ENCODE measurements around the gene ISLR. TPM values are rescaled to one million over a fixed set of nuclear protein-coding genes. Genes with fewer than 3 reads are reported as not detected.

The ISLR gene, protein sequence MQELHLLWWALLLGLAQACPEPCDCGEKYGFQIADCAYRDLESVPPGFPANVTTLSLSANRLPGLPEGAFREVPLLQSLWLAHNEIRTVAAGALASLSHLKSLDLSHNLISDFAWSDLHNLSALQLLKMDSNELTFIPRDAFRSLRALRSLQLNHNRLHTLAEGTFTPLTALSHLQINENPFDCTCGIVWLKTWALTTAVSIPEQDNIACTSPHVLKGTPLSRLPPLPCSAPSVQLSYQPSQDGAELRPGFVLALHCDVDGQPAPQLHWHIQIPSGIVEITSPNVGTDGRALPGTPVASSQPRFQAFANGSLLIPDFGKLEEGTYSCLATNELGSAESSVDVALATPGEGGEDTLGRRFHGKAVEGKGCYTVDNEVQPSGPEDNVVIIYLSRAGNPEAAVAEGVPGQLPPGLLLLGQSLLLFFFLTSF
- total RNA-seq, result 108 and 110 TPM in 2 replicates
- long read RNA-seq, transcript ISLR-202 (2 exons, 2,175 nt), result major isoform, 6 of 8 reads
- long read RNA-seq, partial matches to known transcripts, result 0 of 8 reads
- long read RNA-seq, other reads (novel, unspliced or antisense), result 1 of 8 reads

DNA sequence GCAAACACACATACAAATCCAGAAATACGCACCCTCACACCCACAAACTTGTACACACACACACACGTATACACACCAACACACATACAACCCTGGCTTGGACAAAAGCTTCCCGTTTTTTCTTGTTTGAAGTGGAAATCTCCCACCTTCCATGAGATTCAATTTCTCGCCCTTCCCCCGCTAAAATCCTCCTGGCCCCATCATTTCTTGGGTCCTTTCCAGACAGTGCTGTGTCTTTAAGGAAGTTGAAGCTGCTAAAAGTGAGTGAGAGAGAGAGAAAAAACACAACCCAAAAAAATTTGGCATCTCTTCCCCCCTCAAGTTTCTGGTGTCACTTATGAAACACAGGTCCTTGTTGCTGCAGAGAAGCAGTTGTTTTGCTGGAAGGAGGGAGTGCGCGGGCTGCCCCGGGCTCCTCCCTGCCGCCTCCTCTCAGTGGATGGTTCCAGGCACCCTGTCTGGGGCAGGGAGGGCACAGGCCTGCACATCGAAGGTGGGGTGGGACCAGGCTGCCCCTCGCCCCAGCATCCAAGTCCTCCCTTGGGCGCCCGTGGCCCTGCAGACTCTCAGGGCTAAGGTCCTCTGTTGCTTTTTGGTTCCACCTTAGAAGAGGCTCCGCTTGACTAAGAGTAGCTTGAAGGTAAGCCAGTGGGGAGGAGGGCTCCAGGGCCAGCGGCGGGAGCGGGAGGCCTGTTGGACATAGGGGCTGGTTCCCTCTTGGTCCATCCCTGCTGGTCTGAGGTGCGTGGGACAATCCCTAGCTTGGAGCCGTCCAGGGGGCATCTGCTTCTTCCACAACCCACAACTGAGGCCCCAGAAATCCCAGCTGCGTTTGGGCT is at the start of gene ISLR:
Gene ISLR (plus strand): TSS at position 331 of the 839 bp plus-strand sequence. CDS start 1,149 bp downstream, outside the sequence.
- Mint-ChIP-seq H3K4me3 (ENCODE audit: unreplicated experiment) (peak within 1 kb of the TSS; percentile 50), H3K4me1 (ENCODE audit: unreplicated experiment) (peaks cover 87% of the 10 kb centered on the region)

DNA sequence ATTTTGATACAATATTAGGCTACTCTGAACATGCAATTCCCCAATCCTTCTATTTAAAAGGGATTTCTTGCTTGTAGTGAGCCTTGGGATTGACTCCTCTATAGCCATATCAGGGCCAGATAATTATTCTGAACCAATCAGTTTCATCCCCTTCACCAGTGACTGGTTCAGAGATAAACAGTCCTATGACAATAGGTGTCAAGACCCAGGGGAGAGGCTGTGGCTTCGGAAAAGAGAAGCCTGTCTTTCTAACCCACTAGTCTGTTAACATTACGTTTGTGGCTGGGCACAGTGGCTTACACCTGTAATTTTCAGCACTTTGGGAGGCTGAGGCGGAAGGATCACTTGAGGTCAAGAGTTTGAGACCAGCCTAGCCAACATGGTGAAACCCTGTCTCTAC is 49.3 kb upstream of the ISLR start:
- Mint-ChIP-seq H3K36me3 (ENCODE audit: unreplicated experiment) (no peaks in the 10 kb centered on the region), H3K4me1 (ENCODE audit: unreplicated experiment) (peaks cover 18% of the 10 kb centered on the region), H3K27me3 (ENCODE audit: unreplicated experiment) (peaks cover 49% of the 10 kb centered on the region), H3K9me3 (ENCODE audit: unreplicated experiment) (no peaks in the 10 kb centered on the region), H3K4me3 (ENCODE audit: unreplicated experiment) (no peak overlapping the region), H3K27ac (ENCODE audit: unreplicated experiment) (no peak overlapping the region)
- TF ChIP-seq, protein P1, sequence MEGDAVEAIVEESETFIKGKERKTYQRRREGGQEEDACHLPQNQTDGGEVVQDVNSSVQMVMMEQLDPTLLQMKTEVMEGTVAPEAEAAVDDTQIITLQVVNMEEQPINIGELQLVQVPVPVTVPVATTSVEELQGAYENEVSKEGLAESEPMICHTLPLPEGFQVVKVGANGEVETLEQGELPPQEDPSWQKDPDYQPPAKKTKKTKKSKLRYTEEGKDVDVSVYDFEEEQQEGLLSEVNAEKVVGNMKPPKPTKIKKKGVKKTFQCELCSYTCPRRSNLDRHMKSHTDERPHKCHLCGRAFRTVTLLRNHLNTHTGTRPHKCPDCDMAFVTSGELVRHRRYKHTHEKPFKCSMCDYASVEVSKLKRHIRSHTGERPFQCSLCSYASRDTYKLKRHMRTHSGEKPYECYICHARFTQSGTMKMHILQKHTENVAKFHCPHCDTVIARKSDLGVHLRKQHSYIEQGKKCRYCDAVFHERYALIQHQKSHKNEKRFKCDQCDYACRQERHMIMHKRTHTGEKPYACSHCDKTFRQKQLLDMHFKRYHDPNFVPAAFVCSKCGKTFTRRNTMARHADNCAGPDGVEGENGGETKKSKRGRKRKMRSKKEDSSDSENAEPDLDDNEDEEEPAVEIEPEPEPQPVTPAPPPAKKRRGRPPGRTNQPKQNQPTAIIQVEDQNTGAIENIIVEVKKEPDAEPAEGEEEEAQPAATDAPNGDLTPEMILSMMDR (IDR thresholded peaks at IDR 0.05), result no peak
- DNase-seq (ENCODE audit: extremely low spot score, unreplicated experiment), result no peak

More for the DNA sequence above, at the start of gene ISLR:
- TF ChIP-seq, protein P1 (IDR thresholded peaks at IDR 0.05), result no peak
- Mint-ChIP-seq H3K9me3 (ENCODE audit: unreplicated experiment) (no peaks in the 10 kb centered on the region), H3K27ac (ENCODE audit: unreplicated experiment) (peak within 1 kb of the TSS; percentile 85), H3K36me3 (ENCODE audit: unreplicated experiment) (peaks cover 7% of the 10 kb centered on the region), H3K27me3 (ENCODE audit: unreplicated experiment) (no peaks in the 10 kb centered on the region)
- peak; percentile 59 for DNase-seq (ENCODE audit: extremely low spot score, unreplicated experiment)

DNA sequence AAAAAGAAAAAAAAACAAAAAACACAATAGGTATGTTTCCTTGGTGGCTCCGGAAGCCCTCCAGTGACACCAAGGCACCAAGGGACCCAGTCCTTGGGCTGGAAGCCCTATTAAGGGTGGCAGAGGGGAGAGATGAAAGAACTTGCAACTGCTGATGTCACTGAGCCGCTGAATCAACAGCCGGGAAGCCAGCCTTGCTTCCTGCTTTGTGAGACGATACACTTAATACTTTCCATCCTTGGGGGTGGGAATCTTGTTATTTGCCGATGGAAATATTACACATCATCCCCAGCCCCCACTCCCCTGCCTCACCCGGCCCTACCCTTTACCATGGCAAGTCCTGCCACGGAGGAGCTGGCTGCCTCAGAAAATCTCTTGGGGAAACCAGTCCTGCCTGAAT is 48.8 kb upstream of the ISLR start:
- no peak overlapping the region for H3K4me3 Mint-ChIP-seq (ENCODE audit: unreplicated experiment)
- peaks cover 52% of the 10 kb centered on the region for H3K27me3 Mint-ChIP-seq (ENCODE audit: unreplicated experiment)
- DNase-seq (ENCODE audit: extremely low spot score, unreplicated experiment), result no peak
- TF ChIP-seq, protein P1 (IDR thresholded peaks at IDR 0.05), result no peak
- no peak overlapping the region for H3K27ac Mint-ChIP-seq (ENCODE audit: unreplicated experiment)
- H3K4me1 Mint-ChIP-seq (ENCODE audit: unreplicated experiment), result peaks cover 23% of the 10 kb centered on the region
- no peaks in the 10 kb centered on the region for H3K36me3 Mint-ChIP-seq (ENCODE audit: unreplicated experiment)
- no peaks in the 10 kb centered on the region for H3K9me3 Mint-ChIP-seq (ENCODE audit: unreplicated experiment)

DNA sequence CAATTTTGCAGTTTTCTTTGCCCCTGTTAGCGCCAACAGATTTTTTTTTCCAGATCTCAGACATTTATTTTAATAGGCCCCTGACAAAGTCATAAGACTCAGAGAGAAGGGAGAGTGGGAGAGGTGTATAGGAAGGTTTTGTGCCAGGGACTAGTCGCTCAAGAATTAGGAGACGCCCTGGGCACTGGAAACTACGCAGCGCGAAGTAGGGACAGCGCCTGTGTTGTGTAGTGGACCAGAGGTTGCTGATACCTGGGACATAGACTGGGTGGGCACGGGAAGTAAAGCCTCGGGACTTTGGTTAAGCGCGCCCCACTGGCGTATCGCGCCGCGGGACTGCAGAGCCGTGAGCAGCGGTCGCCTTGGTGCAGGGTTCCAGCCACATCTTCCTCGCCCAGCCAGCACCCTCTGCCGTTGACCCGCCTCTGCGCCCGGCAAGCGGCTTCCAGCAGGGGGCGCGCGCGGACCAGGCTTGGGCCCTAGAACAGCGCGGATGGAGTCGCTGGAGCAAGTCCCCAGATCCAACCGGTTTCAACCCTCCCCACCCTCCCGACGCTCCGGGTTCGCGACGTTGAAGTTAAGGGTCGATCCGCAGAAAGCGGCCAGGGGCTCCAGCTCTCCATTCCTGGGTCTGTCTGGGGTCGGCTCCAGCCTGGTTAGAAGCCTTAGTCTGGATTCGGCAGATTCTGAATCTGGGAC is 46.1 kb upstream of the ISLR start:
- TF ChIP-seq, protein P1 (IDR thresholded peaks at IDR 0.05), result peak; percentile 100

More for the DNA sequence above, 46.1 kb upstream of the ISLR start:
- Mint-ChIP-seq H3K9me3 (ENCODE audit: unreplicated experiment) (no peaks in the 10 kb centered on the region), H3K27me3 (ENCODE audit: unreplicated experiment) (peaks cover 47% of the 10 kb centered on the region), H3K4me1 (ENCODE audit: unreplicated experiment) (peaks cover 34% of the 10 kb centered on the region), H3K36me3 (ENCODE audit: unreplicated experiment) (peaks cover 6% of the 10 kb centered on the region), H3K4me3 (ENCODE audit: unreplicated experiment) (peak overlapping the region; percentile 66), H3K27ac (ENCODE audit: unreplicated experiment) (peak overlapping the region; percentile 70)
- DNase-seq (ENCODE audit: extremely low spot score, unreplicated experiment), result peak; percentile 98
